Fibroblast of the aortic adventitia (primary cell): ENCODE measurements around the gene WDR4. TPM values are rescaled to one million over a fixed set of nuclear protein-coding genes. Genes with fewer than 3 reads are reported as not detected.
"Not testable (repeated sequence)": the region's sequence is repeated elsewhere in the genome, so short reads cannot be mapped to it uniquely, and the experiment has no call there.

Experiments
- DNase-seq: peaks from one replicate; pipeline ENCODE4 v3.0.0-alpha.2; 2010; ENCODE audit warnings: low read depth
- H3K4me3 ChIP-seq: 2 replicates; pipeline ENCODE4 v1.5.1; 2011; ENCODE audit warnings: low read depth, mild to moderate bottlenecking, control low read depth, low read length, moderate library complexity
- total RNA-seq: library from RNA; depleted of rRNA; stranded (reverse); fragments of >200 nt; gene quantifications from 2 replicates; pipeline ENCODE4 v1.2.3, GENCODE V29; 2012; ENCODE audit warnings: low replicate concordance
- TF ChIP-seq, protein P1 (sequence below): IDR thresholded peaks from 2 replicates; pipeline ENCODE4 v1.5.1; 2011; ENCODE audit warnings: mild to moderate bottlenecking, low read length, control low read depth, inconsistent platforms; ENCODE audit not compliant: insufficient read depth

The WDR4 gene
- total RNA-seq, 1 donor: 12.8 TPM

GRCh38 chr21:42900446-42900845 is 21.1 kb upstream of the WDR4 start:
- TF ChIP-seq, protein P1, sequence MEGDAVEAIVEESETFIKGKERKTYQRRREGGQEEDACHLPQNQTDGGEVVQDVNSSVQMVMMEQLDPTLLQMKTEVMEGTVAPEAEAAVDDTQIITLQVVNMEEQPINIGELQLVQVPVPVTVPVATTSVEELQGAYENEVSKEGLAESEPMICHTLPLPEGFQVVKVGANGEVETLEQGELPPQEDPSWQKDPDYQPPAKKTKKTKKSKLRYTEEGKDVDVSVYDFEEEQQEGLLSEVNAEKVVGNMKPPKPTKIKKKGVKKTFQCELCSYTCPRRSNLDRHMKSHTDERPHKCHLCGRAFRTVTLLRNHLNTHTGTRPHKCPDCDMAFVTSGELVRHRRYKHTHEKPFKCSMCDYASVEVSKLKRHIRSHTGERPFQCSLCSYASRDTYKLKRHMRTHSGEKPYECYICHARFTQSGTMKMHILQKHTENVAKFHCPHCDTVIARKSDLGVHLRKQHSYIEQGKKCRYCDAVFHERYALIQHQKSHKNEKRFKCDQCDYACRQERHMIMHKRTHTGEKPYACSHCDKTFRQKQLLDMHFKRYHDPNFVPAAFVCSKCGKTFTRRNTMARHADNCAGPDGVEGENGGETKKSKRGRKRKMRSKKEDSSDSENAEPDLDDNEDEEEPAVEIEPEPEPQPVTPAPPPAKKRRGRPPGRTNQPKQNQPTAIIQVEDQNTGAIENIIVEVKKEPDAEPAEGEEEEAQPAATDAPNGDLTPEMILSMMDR: no peak
- DNase-seq: no peak
- H3K4me3 ChIP-seq: no peak overlapping the region

GRCh38 chr21:42892931-42893755 is 13.8 kb upstream of the WDR4 start, which contains the start of gene NDUFV3:
Gene NDUFV3, plus strand, starts transcription at chr21:42893309. Its CDS starts 25 bp downstream, at chr21:42893334.
- TF ChIP-seq, protein P1: no peak
- peak; percentile 96 for DNase-seq
- peak within 1 kb of the TSS; percentile 87 for H3K4me3 ChIP-seq

GRCh38 chr21:42892582-42892930 is 13.2 kb upstream of the WDR4 start:
- H3K4me3 ChIP-seq: peak overlapping the region; percentile 82
- TF ChIP-seq, protein P1: no peak
- DNase-seq: no peak

DNA sequence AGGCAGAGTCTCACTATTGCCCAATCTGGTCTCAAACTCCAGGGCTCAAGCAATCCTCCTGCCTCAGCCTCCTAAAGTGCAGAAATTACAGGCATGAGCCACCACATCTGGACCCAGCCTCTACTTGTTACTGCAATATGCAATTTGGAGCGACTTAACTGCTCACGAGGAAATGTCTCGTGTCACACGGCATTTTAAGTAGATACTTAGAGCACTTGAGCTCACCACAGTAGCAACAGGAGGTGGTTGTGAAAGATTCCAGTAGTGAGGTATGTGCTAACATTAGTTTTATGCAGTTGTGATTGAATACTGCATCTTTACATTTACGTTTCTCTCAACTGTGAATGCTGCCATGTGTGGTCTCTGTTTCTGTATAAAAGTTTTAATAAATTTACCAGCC is 8.0 kb upstream of the WDR4 start:
- H3K4me3 ChIP-seq: no peak overlapping the region
- TF ChIP-seq, protein P1: no peak
- no peak for DNase-seq

GRCh38 chr21:42883921-42884320 is 4.6 kb upstream of the WDR4 start:
- TF ChIP-seq, protein P1: no peak
- DNase-seq: no peak
- no peak overlapping the region for H3K4me3 ChIP-seq

- TF ChIP-seq, protein P1: no peak
- DNase-seq: no peak
- H3K4me3 ChIP-seq: peak overlapping the region; percentile 93
These were observed 1.0 kb upstream of the WDR4 start for GRCh38 chr21:42880352-42880751.

- peak overlapping the region; percentile 93 for H3K4me3 ChIP-seq
- TF ChIP-seq, protein P1: no peak
- no peak for DNase-seq
These were observed 704 bp downstream of the WDR4 start for GRCh38 chr21:42878678-42878992.

DNA sequence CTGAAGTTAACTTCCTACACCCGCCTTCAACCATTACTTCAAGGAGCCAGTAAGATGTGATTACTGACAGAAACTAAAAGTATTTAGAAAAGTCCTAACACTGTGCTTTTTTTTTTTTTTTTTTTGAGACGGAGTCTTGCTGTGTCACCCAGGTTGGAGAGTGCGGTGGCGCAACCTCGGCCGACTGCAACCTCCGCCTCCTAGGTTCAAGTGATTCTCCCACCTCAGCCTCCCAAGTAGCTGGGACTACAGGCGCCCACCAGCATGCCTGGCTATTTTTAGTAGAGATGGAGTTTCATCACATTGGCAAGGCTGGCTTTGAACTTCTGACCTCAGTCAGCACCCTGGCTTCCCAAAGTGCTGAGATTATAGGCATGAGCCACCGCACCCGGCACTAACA is 3.5 kb downstream of the WDR4 start:
- DNase-seq, H3K4me3 ChIP-seq: not testable (repeated sequence)
